Measurements from ENCODE around the gene CCDC66. TPM values are rescaled to one million over a fixed set of nuclear protein-coding genes. Genes with fewer than 3 reads are reported as not detected.
A peak's percentile ranks its signal among the peaks of the same experiment; 100 is the strongest.

CCDC66 gene
- total RNA-seq, 1 experiment from 2014 or later: 23.0 TPM

DNA sequence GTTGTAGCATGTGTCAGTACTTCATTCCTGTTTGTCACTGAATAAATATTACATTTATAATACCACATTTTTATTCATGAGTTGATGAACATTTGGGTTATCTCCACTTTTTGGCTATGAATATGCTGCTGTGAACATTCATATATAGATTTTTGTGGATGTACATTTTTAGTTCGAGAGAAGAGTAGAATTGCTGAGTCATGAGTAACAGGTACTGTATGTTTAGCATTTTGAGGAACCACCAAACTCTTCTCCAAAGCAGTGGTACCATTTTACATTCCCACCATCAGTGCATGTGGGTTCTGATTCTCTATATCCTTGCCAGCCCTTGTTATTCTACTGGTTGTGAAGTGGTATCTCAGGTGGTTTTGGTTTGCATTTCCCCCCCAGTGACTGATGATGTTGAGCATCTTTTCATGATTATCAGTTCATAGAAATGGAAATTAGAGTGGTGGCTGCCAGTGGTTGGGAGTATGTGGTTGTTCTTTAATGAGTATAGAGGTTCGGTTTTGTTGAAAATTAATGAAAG is 59.6 kb downstream of the CCDC66 start (continued):
- TF ChIP-seq, protein P1, sequence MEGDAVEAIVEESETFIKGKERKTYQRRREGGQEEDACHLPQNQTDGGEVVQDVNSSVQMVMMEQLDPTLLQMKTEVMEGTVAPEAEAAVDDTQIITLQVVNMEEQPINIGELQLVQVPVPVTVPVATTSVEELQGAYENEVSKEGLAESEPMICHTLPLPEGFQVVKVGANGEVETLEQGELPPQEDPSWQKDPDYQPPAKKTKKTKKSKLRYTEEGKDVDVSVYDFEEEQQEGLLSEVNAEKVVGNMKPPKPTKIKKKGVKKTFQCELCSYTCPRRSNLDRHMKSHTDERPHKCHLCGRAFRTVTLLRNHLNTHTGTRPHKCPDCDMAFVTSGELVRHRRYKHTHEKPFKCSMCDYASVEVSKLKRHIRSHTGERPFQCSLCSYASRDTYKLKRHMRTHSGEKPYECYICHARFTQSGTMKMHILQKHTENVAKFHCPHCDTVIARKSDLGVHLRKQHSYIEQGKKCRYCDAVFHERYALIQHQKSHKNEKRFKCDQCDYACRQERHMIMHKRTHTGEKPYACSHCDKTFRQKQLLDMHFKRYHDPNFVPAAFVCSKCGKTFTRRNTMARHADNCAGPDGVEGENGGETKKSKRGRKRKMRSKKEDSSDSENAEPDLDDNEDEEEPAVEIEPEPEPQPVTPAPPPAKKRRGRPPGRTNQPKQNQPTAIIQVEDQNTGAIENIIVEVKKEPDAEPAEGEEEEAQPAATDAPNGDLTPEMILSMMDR (IDR thresholded peaks at IDR 0.05): no peak
- TF ChIP-seq ZNF396 (CRISPR knock-in tag; IDR thresholded peaks at IDR 0.05; ENCODE audit: borderline replicate concordance) (no peak), OVOL2 (CRISPR knock-in tag; IDR thresholded peaks at IDR 0.05; ENCODE audit: borderline replicate concordance) (no peak), ZNF423 (CRISPR knock-in tag; IDR thresholded peaks at IDR 0.05) (no peak)
- TF ChIP-seq, protein P2, sequence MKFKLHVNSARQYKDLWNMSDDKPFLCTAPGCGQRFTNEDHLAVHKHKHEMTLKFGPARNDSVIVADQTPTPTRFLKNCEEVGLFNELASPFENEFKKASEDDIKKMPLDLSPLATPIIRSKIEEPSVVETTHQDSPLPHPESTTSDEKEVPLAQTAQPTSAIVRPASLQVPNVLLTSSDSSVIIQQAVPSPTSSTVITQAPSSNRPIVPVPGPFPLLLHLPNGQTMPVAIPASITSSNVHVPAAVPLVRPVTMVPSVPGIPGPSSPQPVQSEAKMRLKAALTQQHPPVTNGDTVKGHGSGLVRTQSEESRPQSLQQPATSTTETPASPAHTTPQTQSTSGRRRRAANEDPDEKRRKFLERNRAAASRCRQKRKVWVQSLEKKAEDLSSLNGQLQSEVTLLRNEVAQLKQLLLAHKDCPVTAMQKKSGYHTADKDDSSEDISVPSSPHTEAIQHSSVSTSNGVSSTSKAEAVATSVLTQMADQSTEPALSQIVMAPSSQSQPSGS (CRISPR knock-in tag; IDR thresholded peaks at IDR 0.05; ENCODE audit: borderline replicate concordance, low read depth): no peak
- TF ChIP-seq, protein P3, sequence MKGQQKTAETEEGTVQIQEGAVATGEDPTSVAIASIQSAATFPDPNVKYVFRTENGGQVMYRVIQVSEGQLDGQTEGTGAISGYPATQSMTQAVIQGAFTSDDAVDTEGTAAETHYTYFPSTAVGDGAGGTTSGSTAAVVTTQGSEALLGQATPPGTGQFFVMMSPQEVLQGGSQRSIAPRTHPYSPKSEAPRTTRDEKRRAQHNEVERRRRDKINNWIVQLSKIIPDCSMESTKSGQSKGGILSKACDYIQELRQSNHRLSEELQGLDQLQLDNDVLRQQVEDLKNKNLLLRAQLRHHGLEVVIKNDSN (CRISPR knock-in tag; IDR thresholded peaks at IDR 0.05): no peak
- TF ChIP-seq, protein P4, sequence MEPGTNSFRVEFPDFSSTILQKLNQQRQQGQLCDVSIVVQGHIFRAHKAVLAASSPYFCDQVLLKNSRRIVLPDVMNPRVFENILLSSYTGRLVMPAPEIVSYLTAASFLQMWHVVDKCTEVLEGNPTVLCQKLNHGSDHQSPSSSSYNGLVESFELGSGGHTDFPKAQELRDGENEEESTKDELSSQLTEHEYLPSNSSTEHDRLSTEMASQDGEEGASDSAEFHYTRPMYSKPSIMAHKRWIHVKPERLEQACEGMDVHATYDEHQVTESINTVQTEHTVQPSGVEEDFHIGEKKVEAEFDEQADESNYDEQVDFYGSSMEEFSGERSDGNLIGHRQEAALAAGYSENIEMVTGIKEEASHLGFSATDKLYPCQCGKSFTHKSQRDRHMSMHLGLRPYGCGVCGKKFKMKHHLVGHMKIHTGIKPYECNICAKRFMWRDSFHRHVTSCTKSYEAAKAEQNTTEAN (CRISPR knock-in tag; IDR thresholded peaks at IDR 0.05): no peak

DNA sequence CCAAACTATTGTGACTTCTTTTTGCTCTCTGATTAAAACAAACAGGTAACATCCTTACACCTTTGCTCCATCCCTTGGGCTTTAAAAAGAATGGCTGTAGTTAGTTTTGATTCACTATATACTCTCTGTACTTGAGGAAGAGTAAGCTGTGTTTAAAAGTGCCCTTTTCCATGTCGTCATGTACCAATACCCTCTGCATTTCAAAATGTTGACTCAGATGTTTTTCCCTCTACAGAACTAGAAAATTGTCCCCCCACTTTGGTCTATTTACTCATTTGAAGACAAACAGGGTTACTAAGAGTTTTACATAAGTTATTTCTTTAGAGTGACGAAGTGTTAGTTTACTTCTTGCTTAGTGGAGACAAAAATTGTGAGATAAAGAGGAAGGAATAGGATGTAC is 63.4 kb downstream of the CCDC66 start:
- H3K4me1 Mint-ChIP-seq: 0 out of 2 replicates have a peak, but pooled peaks cover 6% of the 10 kb centered on the region
- peak overlapping the region; percentile 10; the same call in 1 of the 2 replicates for H3K27ac Mint-ChIP-seq
- DNase-seq (ENCODE audit: low spot score): no peak
- no peak overlapping the region for H3K4me3 Mint-ChIP-seq
- no peaks in the 10 kb centered on the region for H3K27me3 Mint-ChIP-seq (ENCODE audit: low read depth)
- CTCF ChIA-PET: no interaction called here
- no peaks in the 10 kb centered on the region for H3K9me3 Mint-ChIP-seq
- peaks cover 67% of the 10 kb centered on the region for H3K36me3 Mint-ChIP-seq
- no peak for ATAC-seq
- TF ChIP-seq ZNF232 (CRISPR knock-in tag; IDR thresholded peaks at IDR 0.05): no peak
- TF ChIP-seq, protein P5, sequence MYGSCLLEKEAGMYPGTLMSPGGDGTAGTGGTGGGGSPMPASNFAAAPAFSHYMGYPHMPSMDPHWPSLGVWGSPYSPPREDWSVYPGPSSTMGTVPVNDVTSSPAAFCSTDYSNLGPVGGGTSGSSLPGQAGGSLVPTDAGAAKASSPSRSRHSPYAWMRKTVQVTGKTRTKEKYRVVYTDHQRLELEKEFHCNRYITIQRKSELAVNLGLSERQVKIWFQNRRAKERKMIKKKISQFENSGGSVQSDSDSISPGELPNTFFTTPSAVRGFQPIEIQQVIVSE (CRISPR knock-in tag; IDR thresholded peaks at IDR 0.05; ENCODE audit: borderline replicate concordance): no peak
- no peak for TF ChIP-seq GABPB1 (CRISPR knock-in tag; IDR thresholded peaks at IDR 0.05)
- TF ChIP-seq, protein P6, sequence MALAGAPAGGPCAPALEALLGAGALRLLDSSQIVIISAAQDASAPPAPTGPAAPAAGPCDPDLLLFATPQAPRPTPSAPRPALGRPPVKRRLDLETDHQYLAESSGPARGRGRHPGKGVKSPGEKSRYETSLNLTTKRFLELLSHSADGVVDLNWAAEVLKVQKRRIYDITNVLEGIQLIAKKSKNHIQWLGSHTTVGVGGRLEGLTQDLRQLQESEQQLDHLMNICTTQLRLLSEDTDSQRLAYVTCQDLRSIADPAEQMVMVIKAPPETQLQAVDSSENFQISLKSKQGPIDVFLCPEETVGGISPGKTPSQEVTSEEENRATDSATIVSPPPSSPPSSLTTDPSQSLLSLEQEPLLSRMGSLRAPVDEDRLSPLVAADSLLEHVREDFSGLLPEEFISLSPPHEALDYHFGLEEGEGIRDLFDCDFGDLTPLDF (CRISPR knock-in tag; IDR thresholded peaks at IDR 0.05): no peak
- TF ChIP-seq, protein P7, sequence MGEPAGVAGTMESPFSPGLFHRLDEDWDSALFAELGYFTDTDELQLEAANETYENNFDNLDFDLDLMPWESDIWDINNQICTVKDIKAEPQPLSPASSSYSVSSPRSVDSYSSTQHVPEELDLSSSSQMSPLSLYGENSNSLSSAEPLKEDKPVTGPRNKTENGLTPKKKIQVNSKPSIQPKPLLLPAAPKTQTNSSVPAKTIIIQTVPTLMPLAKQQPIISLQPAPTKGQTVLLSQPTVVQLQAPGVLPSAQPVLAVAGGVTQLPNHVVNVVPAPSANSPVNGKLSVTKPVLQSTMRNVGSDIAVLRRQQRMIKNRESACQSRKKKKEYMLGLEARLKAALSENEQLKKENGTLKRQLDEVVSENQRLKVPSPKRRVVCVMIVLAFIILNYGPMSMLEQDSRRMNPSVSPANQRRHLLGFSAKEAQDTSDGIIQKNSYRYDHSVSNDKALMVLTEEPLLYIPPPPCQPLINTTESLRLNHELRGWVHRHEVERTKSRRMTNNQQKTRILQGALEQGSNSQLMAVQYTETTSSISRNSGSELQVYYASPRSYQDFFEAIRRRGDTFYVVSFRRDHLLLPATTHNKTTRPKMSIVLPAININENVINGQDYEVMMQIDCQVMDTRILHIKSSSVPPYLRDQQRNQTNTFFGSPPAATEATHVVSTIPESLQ (CRISPR knock-in tag; IDR thresholded peaks at IDR 0.05): no peak
- TF ChIP-seq TEAD1 (CRISPR knock-in tag; IDR thresholded peaks at IDR 0.05): no peak
- no peak for TF ChIP-seq MYBL2 (CRISPR knock-in tag; IDR thresholded peaks at IDR 0.05)
- no peak for TF ChIP-seq ZNF121 (CRISPR knock-in tag; IDR thresholded peaks at IDR 0.05)
- POLR2A ChIA-PET: no interaction called here

Data from WTC11 (cell line).